ENCODE results near the gene RTRAF. TPM values are rescaled to one million over a fixed set of nuclear protein-coding genes. Genes with fewer than 3 reads are reported as not detected.

The RTRAF gene
- total RNA-seq, 1 experiment from 2014 or later: 93.7 TPM

DNA sequence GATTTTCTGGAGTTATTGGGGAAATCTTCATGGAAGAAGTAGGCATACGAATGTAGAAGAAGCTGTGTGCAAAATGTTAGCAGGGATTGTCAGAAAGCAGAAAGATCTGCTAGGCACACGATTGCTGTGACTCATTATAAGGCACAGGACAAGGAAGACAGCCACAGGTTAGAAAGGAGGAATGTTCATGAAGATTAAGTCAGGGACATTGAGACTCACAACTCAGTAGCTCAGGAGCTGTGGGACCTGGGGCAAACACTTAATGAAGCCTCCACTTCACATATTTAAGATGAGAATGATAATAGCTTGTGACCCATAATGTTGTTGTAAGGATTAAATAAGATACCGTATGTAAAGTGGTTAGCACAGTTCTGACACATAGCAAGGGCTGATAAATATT lies 26.6 kb upstream of the RTRAF start:
- in situ Hi-C loops (cut with HindIII; ENCODE audit: low pct_unique_long_range_greater_than_20kb, low sequenced_read_pairs) (no loop called here), intact Hi-C loops (cut with micrococcal nuclease; ENCODE audit: unreplicated experiment) (no loop called here)
- Histone ChIP-seq H3K36me3 (ENCODE audit: control insufficient read depth, insufficient read depth, low read length) (no peaks in the 10 kb centered on the region), H3K9me3 (ENCODE audit: control insufficient read depth, insufficient read depth, low read depth, low read length) (0 out of 2 replicates have a peak, but pooled peaks cover 3% of the 10 kb centered on the region), H3K27me3 (ENCODE audit: control insufficient read depth, insufficient read depth, low read length) (peaks cover 3% of the 10 kb centered on the region), H3K27ac (ENCODE audit: low read length) (no peak overlapping the region), H3K4me1 (ENCODE audit: control insufficient read depth, insufficient read depth, low read length) (no peaks in the 10 kb centered on the region), H3K4me3 (ENCODE audit: low read depth in 2 of 2, low read length in 2 of 2) (no peak overlapping the region)
- ChIA-PET CTCF (no interaction called here), POLR2A (no interaction called here)
- DNase-seq (ENCODE audit: low read depth, low spot score) (no peak), ATAC-seq (no peak)
- no TSS peak for BruUV-seq (replicated peaks)
- TF ChIP-seq, protein P1, sequence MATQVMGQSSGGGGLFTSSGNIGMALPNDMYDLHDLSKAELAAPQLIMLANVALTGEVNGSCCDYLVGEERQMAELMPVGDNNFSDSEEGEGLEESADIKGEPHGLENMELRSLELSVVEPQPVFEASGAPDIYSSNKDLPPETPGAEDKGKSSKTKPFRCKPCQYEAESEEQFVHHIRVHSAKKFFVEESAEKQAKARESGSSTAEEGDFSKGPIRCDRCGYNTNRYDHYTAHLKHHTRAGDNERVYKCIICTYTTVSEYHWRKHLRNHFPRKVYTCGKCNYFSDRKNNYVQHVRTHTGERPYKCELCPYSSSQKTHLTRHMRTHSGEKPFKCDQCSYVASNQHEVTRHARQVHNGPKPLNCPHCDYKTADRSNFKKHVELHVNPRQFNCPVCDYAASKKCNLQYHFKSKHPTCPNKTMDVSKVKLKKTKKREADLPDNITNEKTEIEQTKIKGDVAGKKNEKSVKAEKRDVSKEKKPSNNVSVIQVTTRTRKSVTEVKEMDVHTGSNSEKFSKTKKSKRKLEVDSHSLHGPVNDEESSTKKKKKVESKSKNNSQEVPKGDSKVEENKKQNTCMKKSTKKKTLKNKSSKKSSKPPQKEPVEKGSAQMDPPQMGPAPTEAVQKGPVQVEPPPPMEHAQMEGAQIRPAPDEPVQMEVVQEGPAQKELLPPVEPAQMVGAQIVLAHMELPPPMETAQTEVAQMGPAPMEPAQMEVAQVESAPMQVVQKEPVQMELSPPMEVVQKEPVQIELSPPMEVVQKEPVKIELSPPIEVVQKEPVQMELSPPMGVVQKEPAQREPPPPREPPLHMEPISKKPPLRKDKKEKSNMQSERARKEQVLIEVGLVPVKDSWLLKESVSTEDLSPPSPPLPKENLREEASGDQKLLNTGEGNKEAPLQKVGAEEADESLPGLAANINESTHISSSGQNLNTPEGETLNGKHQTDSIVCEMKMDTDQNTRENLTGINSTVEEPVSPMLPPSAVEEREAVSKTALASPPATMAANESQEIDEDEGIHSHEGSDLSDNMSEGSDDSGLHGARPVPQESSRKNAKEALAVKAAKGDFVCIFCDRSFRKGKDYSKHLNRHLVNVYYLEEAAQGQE (IDR thresholded peaks at IDR 0.05; ENCODE audit: insufficient read depth in 1 of 2, low read depth in 2 of 2, low read length in 1 of 2): no peak
- no peak for TF ChIP-seq CTCF (IDR thresholded peaks at IDR 0.05)

DNA sequence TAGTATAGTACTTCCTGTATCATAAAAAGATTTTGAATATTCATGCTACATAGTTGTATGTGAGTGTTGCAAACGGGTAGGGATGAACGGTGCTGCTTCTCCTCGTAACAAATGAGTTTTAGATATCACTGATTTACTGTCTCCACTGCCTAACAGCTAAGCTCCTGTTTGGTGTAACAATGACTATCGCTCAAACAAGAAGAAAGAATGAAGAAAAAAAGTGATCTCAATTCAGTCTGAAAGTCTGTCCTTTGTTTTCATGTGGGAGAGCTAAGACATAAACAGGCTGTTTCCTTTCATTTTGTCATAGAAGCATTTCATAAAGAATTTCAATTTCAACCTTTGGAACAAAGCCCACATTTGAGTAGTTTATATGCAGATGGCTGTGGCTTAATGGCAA lies 26.1 kb upstream of the RTRAF start:
- DNase-seq (ENCODE audit: low read depth, low spot score): no peak
- in situ Hi-C loops (cut with HindIII; ENCODE audit: low pct_unique_long_range_greater_than_20kb, low sequenced_read_pairs) (no loop called here), intact Hi-C loops (cut with micrococcal nuclease; ENCODE audit: unreplicated experiment) (no loop called here)
- CTCF ChIA-PET: no interaction called here
- no TSS peak for BruUV-seq (replicated peaks)
- POLR2A ChIA-PET: no interaction called here
- ATAC-seq: no peak
- Histone ChIP-seq H3K4me3 (ENCODE audit: low read depth in 2 of 2, low read length in 2 of 2) (no peak overlapping the region), H3K27me3 (ENCODE audit: control insufficient read depth, insufficient read depth, low read length) (peaks cover 3% of the 10 kb centered on the region), H3K4me1 (ENCODE audit: control insufficient read depth, insufficient read depth, low read length) (no peaks in the 10 kb centered on the region), H3K36me3 (ENCODE audit: control insufficient read depth, insufficient read depth, low read length) (no peaks in the 10 kb centered on the region), H3K27ac (ENCODE audit: low read length) (no peak overlapping the region), H3K9me3 (ENCODE audit: control insufficient read depth, insufficient read depth, low read depth, low read length) (0 out of 2 replicates have a peak, but pooled peaks cover 3% of the 10 kb centered on the region)
- TF ChIP-seq, protein P1 (IDR thresholded peaks at IDR 0.05; ENCODE audit: insufficient read depth in 1 of 2, low read depth in 2 of 2, low read length in 1 of 2): no peak

DNA sequence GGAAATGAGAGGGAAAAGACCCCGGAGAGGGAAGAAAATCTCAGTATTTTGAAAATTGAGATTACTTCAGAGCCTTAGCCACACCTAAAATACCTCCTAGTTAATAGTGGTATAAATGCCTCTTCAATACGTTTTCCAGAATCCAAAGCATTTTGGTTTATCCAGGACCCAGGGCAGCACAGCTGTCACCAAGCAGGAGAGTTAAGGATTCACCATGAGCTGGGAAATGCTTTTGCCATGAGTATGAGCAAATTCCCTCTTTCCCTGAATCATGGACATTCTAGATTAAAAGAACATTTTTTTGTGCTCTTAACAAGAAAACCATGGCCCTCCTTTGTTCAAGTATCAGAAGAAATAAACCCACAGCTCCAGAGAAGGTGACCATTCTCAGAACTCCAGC lies 21.8 kb upstream of the RTRAF start:
- Histone ChIP-seq H3K36me3 (ENCODE audit: control insufficient read depth, insufficient read depth, low read length) (no peaks in the 10 kb centered on the region), H3K27ac (ENCODE audit: low read length) (no peak overlapping the region), H3K4me1 (ENCODE audit: control insufficient read depth, insufficient read depth, low read length) (no peaks in the 10 kb centered on the region), H3K4me3 (ENCODE audit: low read depth in 2 of 2, low read length in 2 of 2) (no peak overlapping the region), H3K27me3 (ENCODE audit: control insufficient read depth, insufficient read depth, low read length) (peaks cover 5% of the 10 kb centered on the region), H3K9me3 (ENCODE audit: control insufficient read depth, insufficient read depth, low read depth, low read length) (no peaks in the 10 kb centered on the region)
- in situ Hi-C loops (cut with HindIII; ENCODE audit: low pct_unique_long_range_greater_than_20kb, low sequenced_read_pairs) (no loop called here), intact Hi-C loops (cut with micrococcal nuclease; ENCODE audit: unreplicated experiment) (no loop called here)
- ATAC-seq (no peak), DNase-seq (ENCODE audit: low read depth, low spot score) (no peak)
- POLR2A ChIA-PET: no interaction called here
- no TSS peak for BruUV-seq (replicated peaks)
- TF ChIP-seq SIN3A (IDR thresholded peaks at IDR 0.05; ENCODE audit: borderline replicate concordance, insufficient read depth, low read depth, low read length): no peak
- no peak for TF ChIP-seq TCF7L2 (IDR thresholded peaks at IDR 0.05; ENCODE audit: low read depth, low read length)
- no peak for TF ChIP-seq POLR2AphosphoS5 (IDR thresholded peaks at IDR 0.05; ENCODE audit: low read depth, low read length)
- TF ChIP-seq CTCF (IDR thresholded peaks at IDR 0.05): no peak
- TF ChIP-seq, protein P1 (IDR thresholded peaks at IDR 0.05; ENCODE audit: insufficient read depth in 1 of 2, low read depth in 2 of 2, low read length in 1 of 2): no peak
- CTCF ChIA-PET: no interaction called here
